HEK293T (cell line): Measurements from ENCODE around the gene NT5C2.
"Not testable (repeated sequence)": the region's sequence is repeated elsewhere in the genome, so short reads cannot be mapped to it uniquely, and the experiment has no call there.

Experiments
- BHLHE40 ChIP-seq: fragments of 450-650 bp; IDR thresholded peaks from 2 replicates; pipeline ENCODE4 v1.6.1; 2016; ENCODE audit warnings: mild to moderate bottlenecking, moderate library complexity, borderline replicate concordance
- ELF4 ChIP-seq: fragments of 450-650 bp; IDR thresholded peaks from 2 replicates; pipeline ENCODE4 v1.6.1; 2017; ENCODE audit warnings: antibody characterized with exemption
- FOXK2 ChIP-seq: fragments of 450-650 bp; IDR thresholded peaks from 2 replicates; pipeline ENCODE4 v1.6.1; 2016; ENCODE audit warnings: mild to moderate bottlenecking
- L3MBTL2 ChIP-seq: fragments of 450-650 bp; conservative IDR thresholded peaks from 2 replicates; pipeline ENCODE4 v1.6.1; 2016; ENCODE audit warnings: mild to moderate bottlenecking
- NFRKB ChIP-seq: fragments of 450-650 bp; IDR thresholded peaks from 2 replicates; pipeline ENCODE4 v1.6.1; 2016; ENCODE audit warnings: mild to moderate bottlenecking, moderate library complexity
- SP1 ChIP-seq: fragments of 450-650 bp; IDR thresholded peaks from 2 replicates; pipeline ENCODE4 v1.6.1; 2017
- SUZ12 ChIP-seq: fragments of 450-650 bp; IDR thresholded peaks from 2 replicates; pipeline ENCODE4 v1.6.1; 2016; ENCODE audit warnings: mild to moderate bottlenecking
- TARDBP ChIP-seq: fragments of 450-650 bp; IDR thresholded peaks from 2 replicates; pipeline ENCODE4 v1.6.1; 2016

- not testable (repeated sequence) for TF ChIP-seq SUZ12, FOXK2, NFRKB, ELF4, BHLHE40, SP1, TARDBP, L3MBTL2
These were observed 12.3 kb upstream of the NT5C2 start for GRCh38 chr10:103205401-103205800.
